HepG2 (cell line): ENCODE measurements around the gene KLF6. TPM values are rescaled to one million over a fixed set of nuclear protein-coding genes. Genes with fewer than 3 reads are reported as not detected.

Experiments used
- ATAC-seq: fragments of 200-7000 bp; cut with Tn5 transposase; 3 replicates; pipeline ENCODE4 v1.9.1; 2020; ENCODE audit warnings: mild to moderate bottlenecking, moderate library complexity
- BruUV-seq: library from RNA; stranded (reverse); fragments of 400-500 nt; replicated peaks from 2 replicates; lab custom pipeline; 2021; lab: Mats Ljungman, UMichigan
- CTCF ChIA-PET: fragments of 300-600 bp; formaldehyde crosslinking; extraction: SDS; loops from one replicate; lab custom pipeline; 2021; ENCODE audit warnings: low total read pairs, inconsistent platforms, low intra/inter-chr PET ratio; lab: Yijun Ruan, JAX
- POLR2A ChIA-PET: fragments of 350-600 bp; sonication (Branson Sonifier 250); formaldehyde crosslinking; loops from one replicate; lab custom pipeline; 2020; ENCODE audit warnings: antibody characterized with exemption, inconsistent platforms; lab: Yijun Ruan, JAX
- DNase-seq: peaks from one replicate; pipeline ENCODE4 v3.0.0-alpha.2; 2015; ENCODE audit warnings: low spot score
- FAIRE-seq: peaks from 3 replicates; lab custom pipeline; 2011; peaks lifted over from hg19 to GRCh38; lab: Jason Lieb, UNC
- H2AFZ ChIP-seq: one replicate; pipeline ENCODE4 v1.6.1; 2011; ENCODE audit warnings: low read length, inconsistent platforms
- H3K27ac ChIP-seq: fragments of 300-600 bp; 3 replicates; pipeline ENCODE4 v1.8.0; 2011; ENCODE audit warnings: mixed run types, mild to moderate bottlenecking, mixed read lengths, low read length, inconsistent platforms; ENCODE audit not compliant: insufficient read depth; ENCODE audit errors: extremely low read length
- H3K27me3 ChIP-seq, 2 experiments: fragments of 200-600 bp in 1 of 2; 2 replicates in 1 of 2; 3 replicates in 1 of 2; pipeline versions ENCODE4 v1.6.0 to v1.8.0; 2011; ENCODE audit warnings: low read length in 2 of 2, mild to moderate bottlenecking in 2 of 2, moderate library complexity in 2 of 2, inconsistent platforms in 1 of 2; ENCODE audit not compliant: insufficient read depth in 2 of 2, control insufficient read depth in 1 of 2
- H3K36me3 ChIP-seq, 2 experiments: fragments of 200-600 bp in 1 of 2; replicated peaks in 1 of 2; 2 replicates in 1 of 2; 3 replicates in 1 of 2; pipeline versions ENCODE4 v1.5.1 to v1.8.0; 2011; ENCODE audit warnings: low read length in 2 of 2, inconsistent platforms in 1 of 2; ENCODE audit not compliant: insufficient read depth in 2 of 2, control insufficient read depth in 1 of 2
- H3K4me1 ChIP-seq: 2 replicates; pipeline ENCODE4 v1.5.1; 2012; ENCODE audit warnings: low read length, inconsistent platforms; ENCODE audit not compliant: insufficient read depth
- H3K4me2 ChIP-seq: 2 replicates; pipeline ENCODE4 v1.6.0; 2011; ENCODE audit warnings: low read depth, low read length, inconsistent platforms
- H3K4me3 ChIP-seq, 3 experiments: fragments of 200-600 bp in 1 of 3; sonication (generic), shearing (Covaris generic) in 1 of 3; replicated peaks in 1 of 3; 2 replicates each; pipeline ENCODE4 v1.5.1; 2011 to 2016; ENCODE audit warnings: low read length in 3 of 3, inconsistent platforms in 2 of 3, low read depth in 2 of 3, mild to moderate bottlenecking in 2 of 3, control low read depth in 1 of 3, mixed read lengths in 1 of 3; ENCODE audit not compliant: insufficient read depth in 1 of 3
- H3K79me2 ChIP-seq: one replicate; pipeline ENCODE4 v1.6.1; 2011; ENCODE audit warnings: low read length, inconsistent platforms; ENCODE audit not compliant: insufficient read depth
- H3K9ac ChIP-seq: 2 replicates; pipeline ENCODE4 v1.6.0; 2011; ENCODE audit warnings: mild to moderate bottlenecking, low read depth, low read length, inconsistent platforms; ENCODE audit not compliant: insufficient read depth
- H3K9me3 ChIP-seq: 2 replicates; pipeline ENCODE4 v1.5.1; 2012; ENCODE audit warnings: mild to moderate bottlenecking, low read length
- H4K20me1 ChIP-seq: 2 replicates; pipeline ENCODE4 v1.6.0; 2011; ENCODE audit warnings: inconsistent platforms, mild to moderate bottlenecking, low read length, moderate library complexity; ENCODE audit not compliant: insufficient read depth
- ARNT ChIP-seq: fragments of 450-650 bp; IDR thresholded peaks from 2 replicates; pipeline ENCODE4 v1.6.1; 2017
- CAMTA2 ChIP-seq: sonication (generic); formaldehyde crosslinking; IDR thresholded peaks from 2 replicates; pipeline ENCODE4 v1.4.0; 2020; ENCODE audit warnings: mild to moderate bottlenecking, missing genetic modification reagents, borderline replicate concordance
- EED ChIP-seq: sonication (generic); formaldehyde crosslinking; IDR thresholded peaks from 2 replicates; pipeline ENCODE4 v1.5.0; 2020; ENCODE audit warnings: mild to moderate bottlenecking, missing genetic modification reagents
- GATAD1 ChIP-seq: IDR thresholded peaks from 2 replicates; pipeline ENCODE4 v1.6.1; 2016; ENCODE audit warnings: missing genetic modification reagents, missing compliant biosample characterization
- IKZF1 ChIP-seq: fragments of 450-650 bp; IDR thresholded peaks from 2 replicates; pipeline ENCODE4 v1.7.1; 2016
- KAT7 ChIP-seq: IDR thresholded peaks from 2 replicates; pipeline ENCODE4 v1.6.1; 2018; ENCODE audit warnings: borderline replicate concordance, missing compliant biosample characterization
- KDM6A ChIP-seq: IDR thresholded peaks from 2 replicates; pipeline ENCODE4 v1.6.1; 2016; ENCODE audit warnings: low read depth
- MIXL1 ChIP-seq: IDR thresholded peaks from 2 replicates; pipeline ENCODE4 v1.6.1; 2016
- POLR2AphosphoS5 ChIP-seq: IDR thresholded peaks from 2 replicates; pipeline ENCODE4 v1.6.1; 2012; ENCODE audit warnings: low read depth, low read length
- RFXAP ChIP-seq: sonication (generic); formaldehyde crosslinking; IDR thresholded peaks from 2 replicates; pipeline ENCODE4 v1.4.0; 2020; ENCODE audit warnings: missing genetic modification reagents, borderline replicate concordance
- SAP130 ChIP-seq: IDR thresholded peaks from 2 replicates; pipeline ENCODE4 v1.6.1; 2016; ENCODE audit warnings: low read depth
- SKI ChIP-seq: fragments of 450-650 bp; IDR thresholded peaks from one replicate; pipeline ENCODE4 v1.6.1; 2018; ENCODE audit warnings: mild to moderate bottlenecking; ENCODE audit not compliant: partially characterized antibody
- SRY ChIP-seq: sonication (generic); formaldehyde crosslinking; IDR thresholded peaks from 2 replicates; pipeline ENCODE4 v1.8.0; 2022; ENCODE audit warnings: mild to moderate bottlenecking, missing genetic modification reagents
- STAG1 ChIP-seq: sonication (generic); formaldehyde crosslinking; IDR thresholded peaks from 2 replicates; pipeline ENCODE4 v1.4.0; 2020; ENCODE audit warnings: missing genetic modification reagents
- YY1 ChIP-seq: IDR thresholded peaks from 2 replicates; pipeline ENCODE4 v1.6.1; 2011; ENCODE audit warnings: low read length, low read depth, moderate library complexity, mild to moderate bottlenecking; ENCODE audit not compliant: insufficient read depth, insufficient replicate concordance
- ZBTB38 ChIP-seq: sonication (generic); formaldehyde crosslinking; IDR thresholded peaks from 2 replicates; pipeline ENCODE4 v1.5.1; 2020; ENCODE audit warnings: mild to moderate bottlenecking, missing genetic modification reagents
- ZBTB42 ChIP-seq: sonication (generic); formaldehyde crosslinking; IDR thresholded peaks from 2 replicates; pipeline ENCODE4 v1.5.0; 2020; ENCODE audit warnings: mild to moderate bottlenecking, missing genetic modification reagents
- ZFP36L1 ChIP-seq: sonication (generic); formaldehyde crosslinking; IDR thresholded peaks from 2 replicates; pipeline ENCODE4 v1.8.0; 2022; ENCODE audit warnings: mild to moderate bottlenecking, missing genetic modification reagents, moderate library complexity
- ZNF292 ChIP-seq: sonication (generic); formaldehyde crosslinking; IDR thresholded peaks from 2 replicates; pipeline ENCODE4 v1.8.1; 2022; ENCODE audit warnings: mild to moderate bottlenecking, low read depth, missing genetic modification reagents, borderline replicate concordance
- ZNF766 ChIP-seq: sonication (generic); formaldehyde crosslinking; IDR thresholded peaks from 2 replicates; pipeline ENCODE4 v1.5.0; 2020; ENCODE audit warnings: missing genetic modification reagents, borderline replicate concordance
- ZNF782 ChIP-seq: sonication (generic); formaldehyde crosslinking; IDR thresholded peaks from 2 replicates; pipeline ENCODE4 v1.4.0; 2020; ENCODE audit warnings: missing genetic modification reagents, mild to moderate bottlenecking, borderline replicate concordance
- ZNF83 ChIP-seq: sonication (generic); formaldehyde crosslinking; IDR thresholded peaks from 2 replicates; pipeline ENCODE4 v1.4.0; 2020; ENCODE audit warnings: missing genetic modification reagents, mild to moderate bottlenecking, borderline replicate concordance
- WGBS: methylation state at CpG from one replicate; pipeline ENCODE4 v1.1.6; 2017; ENCODE audit warnings: low lambda C conversion rate; 5-methylcytosine and 5-hydroxymethylcytosine counted together
- in situ Hi-C: cut with HindIII; loops from 2 replicates; pipeline ENCODE4 v1.10.0; 2017; ENCODE audit warnings: low pct_unique_long_range_greater_than_20kb; ENCODE audit not compliant: extremely low pct_ligation_motif_present
- intact Hi-C: fragments of 100-400 bp; cut with micrococcal nuclease; formaldehyde crosslinking; loops from one replicate; pipeline ENCODE4 v1.10.0; 2022; ENCODE audit not compliant: unreplicated experiment
- polyA plus RNA-seq, 8 experiments: library from polyadenylated mRNA; depleted of rRNA in 3 of 8; stranded (reverse) in 7 of 8; unstranded in 1 of 8; fragments of >200 nt; fragmentation: Illumina TruSeq in 4 of 8; extraction: Trizol in 4 of 8; gene quantifications; 2 replicates each; pipeline versions ENCODE4 v1.2.1 to v1.2.3, GENCODE V29; 2011 to 2016; ENCODE audit warnings: low read depth in 4 of 8, missing spikeins in 1 of 8, mixed read lengths in 1 of 8; ENCODE audit not compliant: insufficient read depth in 1 of 8
- total RNA-seq, 5 experiments: library from RNA; depleted of rRNA; stranded (reverse); fragments of >200 nt; fragmentation: Illumina TruSeq; extraction: Trizol; gene quantifications; 2 replicates each; pipeline ENCODE4 v1.2.3, GENCODE V29; 2016; ENCODE audit warnings: low read depth in 1 of 5
- TF ChIP-seq, protein P1 (sequence below): sonication (generic); formaldehyde crosslinking; IDR thresholded peaks from 2 replicates; pipeline ENCODE4 v1.8.0; 2022; ENCODE audit warnings: mild to moderate bottlenecking, missing genetic modification reagents, moderate library complexity
- TF ChIP-seq, protein P2 (sequence below): sonication (generic); formaldehyde crosslinking; IDR thresholded peaks from 2 replicates; pipeline ENCODE4 v1.4.0; 2020; ENCODE audit warnings: missing genetic modification reagents, borderline replicate concordance

KLF6 gene
- total and polyA plus RNA-seq, 2 of the 13 experiments (the other 11 are each of a cell fraction or from before 2014, with no cell fraction given): 27.0 to 71.9 TPM

DNA sequence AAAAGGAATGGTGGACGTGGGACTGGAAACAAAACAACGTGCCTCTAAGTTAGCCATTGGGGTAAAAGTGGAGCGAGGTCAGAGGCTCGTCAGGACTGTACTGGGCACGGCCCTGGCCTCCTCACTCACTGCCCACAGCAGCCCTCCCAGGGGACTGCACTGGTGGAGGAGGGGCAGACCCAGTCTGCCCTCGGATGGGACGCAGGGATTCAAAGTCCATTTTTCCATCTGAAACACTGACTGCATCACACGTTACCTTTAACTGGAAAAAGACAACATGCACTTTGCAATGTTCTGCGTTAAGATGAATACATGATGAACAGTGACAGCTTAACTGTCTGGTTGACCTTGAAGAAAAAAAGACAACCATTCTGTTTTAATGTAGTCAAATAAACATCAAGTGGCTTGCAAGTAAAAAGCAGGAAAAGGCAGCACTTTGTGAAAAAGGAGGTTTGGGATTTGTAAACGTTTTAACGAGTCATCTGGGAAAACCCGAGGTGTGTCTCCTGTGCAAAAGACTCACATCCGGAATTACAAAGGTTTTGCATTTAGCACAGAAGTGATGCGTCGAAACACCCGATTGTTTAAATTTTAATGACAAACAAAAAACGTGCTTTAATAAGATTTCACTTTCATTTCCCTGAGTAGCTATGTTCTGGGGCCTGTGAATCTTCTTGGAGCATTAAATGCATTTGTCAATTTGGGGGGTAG, 18.8 kb downstream of the KLF6 start:
- Histone ChIP-seq H3K9ac (peak overlapping the region; percentile 35), H3K79me2 (no peaks in the 10 kb centered on the region), H3K9me3 (no peaks in the 10 kb centered on the region), H3K4me3 (peak overlapping the region in 2 of 3 experiments; percentile 23 to 50; a peak in 3 of 6 replicates), H3K4me1 (peaks cover 68% of the 10 kb centered on the region), H3K27ac (peak overlapping the region; percentile 60), H3K27me3 (no peaks in the 10 kb centered on the region; a peak in 1 of 5 replicates), H3K36me3 (no peaks in the 10 kb centered on the region), H3K4me2 (peak overlapping the region; percentile 82), H4K20me1 (no peaks in the 10 kb centered on the region), H2AFZ (no peak overlapping the region)
- ATAC-seq (peak; percentile 79), DNase-seq (peak; percentile 71), FAIRE-seq (peak; percentile 81)
- in situ Hi-C loops: loop anchor here (25.0 kb wide), 1 partner anchor 529 kb away; no protein-coding TSS in a partner anchor
- WGBS: 5% methylated on average over 17 of the region's 17 CpGs
- intact Hi-C loops: no loop called here
- ChIA-PET POLR2A (interaction anchor here (1.6 to 4.2 kb wide), 6 partner anchors 9 to 124 kb away, joined by 3 to 51 read pairs (median 5); partner anchors contain the start of gene KLF6), CTCF (no interaction called here)
- no TSS peak for BruUV-seq
- TF ChIP-seq ZNF766 (CRISPR knock-in tag) (no peak), ZNF292 (peak; percentile 69; the same call in 1 of the 2 replicates), SAP130 (CRISPR knock-in tag) (peak; percentile 83), ZNF83 (no peak), YY1 (peak; percentile 44), STAG1 (CRISPR knock-in tag) (peak; percentile 18; the same call in 1 of the 2 replicates), GATAD1 (CRISPR knock-in tag) (peak; percentile 29; the same call in 1 of the 2 replicates), SRY (CRISPR knock-in tag) (no peak), MIXL1 (CRISPR knock-in tag) (no peak), ZBTB38 (CRISPR knock-in tag) (peak; percentile 87), ZFP36L1 (CRISPR knock-in tag) (no peak; the same call in 1 of the 2 replicates), ZNF782 (CRISPR knock-in tag) (no peak), ZBTB42 (CRISPR knock-in tag) (0 out of 2 replicates have a peak, but pooled peaks have one; percentile 34), IKZF1 (no peak), RFXAP (0 out of 2 replicates have a peak, but pooled peaks have one; percentile 38), KAT7 (no peak), POLR2AphosphoS5 (peak; percentile 44; the same call in 1 of the 2 replicates), EED (no peak), KDM6A (CRISPR knock-in tag) (peak; percentile 81), CAMTA2 (CRISPR knock-in tag) (no peak), SKI (peak; percentile 67), ARNT (no peak)
- TF ChIP-seq, protein P1, sequence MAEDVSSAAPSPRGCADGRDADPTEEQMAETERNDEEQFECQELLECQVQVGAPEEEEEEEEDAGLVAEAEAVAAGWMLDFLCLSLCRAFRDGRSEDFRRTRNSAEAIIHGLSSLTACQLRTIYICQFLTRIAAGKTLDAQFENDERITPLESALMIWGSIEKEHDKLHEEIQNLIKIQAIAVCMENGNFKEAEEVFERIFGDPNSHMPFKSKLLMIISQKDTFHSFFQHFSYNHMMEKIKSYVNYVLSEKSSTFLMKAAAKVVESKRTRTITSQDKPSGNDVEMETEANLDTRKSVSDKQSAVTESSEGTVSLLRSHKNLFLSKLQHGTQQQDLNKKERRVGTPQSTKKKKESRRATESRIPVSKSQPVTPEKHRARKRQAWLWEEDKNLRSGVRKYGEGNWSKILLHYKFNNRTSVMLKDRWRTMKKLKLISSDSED (CRISPR knock-in tag): no peak
- TF ChIP-seq, protein P2, sequence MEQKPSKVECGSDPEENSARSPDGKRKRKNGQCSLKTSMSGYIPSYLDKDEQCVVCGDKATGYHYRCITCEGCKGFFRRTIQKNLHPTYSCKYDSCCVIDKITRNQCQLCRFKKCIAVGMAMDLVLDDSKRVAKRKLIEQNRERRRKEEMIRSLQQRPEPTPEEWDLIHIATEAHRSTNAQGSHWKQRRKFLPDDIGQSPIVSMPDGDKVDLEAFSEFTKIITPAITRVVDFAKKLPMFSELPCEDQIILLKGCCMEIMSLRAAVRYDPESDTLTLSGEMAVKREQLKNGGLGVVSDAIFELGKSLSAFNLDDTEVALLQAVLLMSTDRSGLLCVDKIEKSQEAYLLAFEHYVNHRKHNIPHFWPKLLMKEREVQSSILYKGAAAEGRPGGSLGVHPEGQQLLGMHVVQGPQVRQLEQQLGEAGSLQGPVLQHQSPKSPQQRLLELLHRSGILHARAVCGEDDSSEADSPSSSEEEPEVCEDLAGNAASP (CRISPR knock-in tag): peak; percentile 51; the same call in 1 of the 2 replicates
